GM18858 (cell line): Measurements from ENCODE around the gene MORF4L1.
A peak's percentile ranks its signal among the peaks of the same experiment; 100 is the strongest.
"Not testable (repeated sequence)": the region's sequence is repeated elsewhere in the genome, so short reads cannot be mapped to it uniquely, and the experiment has no call there.

Source experiments
- ATAC-seq: cut with Tn5 transposase; IDR thresholded peaks from one replicate; pipeline ENCODE4 v1.9.1; 2021; ENCODE audit not compliant: unreplicated experiment

Gene MORF4L1

DNA sequence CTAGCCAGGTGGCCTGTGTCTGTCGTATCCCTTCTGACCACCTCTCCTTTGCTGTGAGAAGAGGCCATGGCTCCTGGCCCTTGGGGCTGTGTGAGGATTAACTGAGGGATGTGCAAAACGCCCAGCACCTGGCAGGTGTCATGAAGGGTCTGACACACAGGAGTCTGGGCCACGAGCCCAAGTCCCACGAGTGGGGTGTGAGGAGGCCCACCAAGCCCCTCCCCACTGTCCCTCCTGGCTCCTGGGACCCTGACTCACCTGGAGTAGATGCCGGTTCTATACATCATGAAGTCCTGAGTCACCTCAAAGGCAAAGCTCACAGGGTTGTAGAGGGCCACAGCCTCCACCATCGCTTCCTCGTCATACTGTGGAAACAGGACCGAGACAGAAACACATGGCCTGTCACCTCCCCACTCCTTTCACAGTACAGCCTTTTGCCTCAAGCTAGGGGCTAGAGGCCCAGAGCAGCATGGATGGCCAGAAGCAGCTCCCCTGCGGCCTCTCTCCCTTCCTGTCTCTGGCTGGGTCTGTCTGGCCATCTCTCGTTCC lies 52.5 kb downstream of the MORF4L1 start:
- ATAC-seq = no peak

DNA sequence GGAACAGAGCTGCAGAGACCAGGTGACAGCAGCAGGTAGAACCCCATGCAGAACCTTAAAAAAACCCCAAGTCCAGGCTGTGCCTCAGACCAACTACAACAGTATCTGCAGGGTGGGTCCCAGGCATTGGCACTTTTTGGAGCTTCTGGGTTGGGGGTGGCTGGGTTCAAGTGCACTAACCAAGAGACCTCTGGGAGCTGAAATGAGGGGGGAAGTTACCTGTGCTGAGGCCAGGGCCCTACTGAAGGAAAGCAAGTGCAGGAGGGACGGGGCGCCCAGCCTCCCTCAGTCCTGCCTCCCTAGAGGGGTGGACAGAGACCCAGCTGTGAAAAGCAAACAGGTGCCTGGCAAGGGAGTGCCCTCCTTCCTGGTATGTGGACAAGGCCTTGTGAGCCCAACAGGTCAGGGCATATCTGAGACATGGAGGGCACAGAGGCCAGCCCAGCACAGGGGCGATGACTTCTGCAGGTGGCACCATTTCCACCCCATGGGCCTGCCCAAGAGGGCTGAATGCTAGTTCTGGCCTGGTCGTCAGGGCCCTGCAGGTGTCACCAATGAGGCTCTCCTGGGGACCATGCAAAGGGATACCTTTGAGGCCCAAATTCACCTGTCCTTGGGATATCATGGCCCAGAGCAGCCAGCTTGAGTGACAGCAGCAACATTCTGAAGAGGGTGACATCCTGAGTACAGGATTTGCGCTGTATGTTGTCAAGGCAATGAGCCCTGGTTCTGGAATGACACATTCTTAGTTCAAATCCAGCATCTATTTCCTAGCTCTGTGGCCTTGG lies 53.5 kb downstream of the MORF4L1 start:
- ATAC-seq = no peak

DNA sequence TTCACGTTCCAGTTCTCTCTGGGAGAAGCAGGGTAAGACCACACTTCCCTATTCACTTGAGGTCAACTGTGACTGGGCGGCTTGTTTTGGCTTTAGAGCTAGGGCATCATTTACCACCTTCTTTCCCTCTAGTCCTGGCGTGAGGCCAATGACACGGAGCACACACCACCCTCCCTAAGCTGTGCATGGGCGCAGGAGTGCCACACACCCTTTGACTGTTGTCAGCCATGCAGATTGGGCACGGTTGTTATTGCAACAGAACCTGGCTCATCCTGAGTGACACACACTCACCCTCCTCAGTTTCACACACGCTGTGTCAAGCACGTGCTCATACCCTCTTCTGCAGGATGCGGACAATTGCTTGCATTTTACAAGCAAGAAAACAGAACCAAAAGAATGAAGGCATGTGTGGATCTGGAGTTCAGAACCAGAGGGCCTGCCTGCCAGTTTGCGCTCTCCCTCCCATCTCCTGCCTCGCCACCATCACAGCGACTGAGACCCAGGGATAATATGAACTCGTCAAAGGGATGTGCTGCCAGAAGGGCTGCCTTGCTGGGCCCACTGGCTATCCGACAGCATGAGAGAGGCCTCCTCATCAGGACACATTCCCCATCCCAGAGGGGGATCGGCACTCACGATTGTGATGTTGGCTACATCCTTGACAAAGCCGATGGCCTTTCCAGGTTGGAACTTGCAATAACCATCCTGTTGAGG lies 54.5 kb downstream of the MORF4L1 start:
- ATAC-seq = no peak

DNA sequence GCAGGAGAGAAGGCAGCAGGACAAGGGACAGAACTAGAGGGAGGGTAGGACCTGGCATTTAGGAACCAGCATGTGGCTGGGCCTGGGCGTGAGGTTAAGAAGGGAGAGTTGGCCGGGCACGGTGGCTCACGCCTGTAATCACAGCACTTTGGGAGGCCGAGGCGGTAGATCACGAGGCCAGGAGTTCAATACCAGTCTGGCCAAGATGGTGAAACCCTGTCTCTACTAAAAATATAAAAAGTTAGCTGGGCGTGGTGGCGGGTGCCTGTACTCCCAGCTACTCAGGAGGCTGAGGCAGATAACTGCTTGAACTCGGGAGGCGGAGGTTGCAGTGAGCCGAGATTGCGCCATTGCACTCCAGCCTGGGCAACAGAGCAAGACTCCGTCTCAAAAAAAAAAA lies 55.5 kb downstream of the MORF4L1 start:
- ATAC-seq = not testable (repeated sequence)

DNA sequence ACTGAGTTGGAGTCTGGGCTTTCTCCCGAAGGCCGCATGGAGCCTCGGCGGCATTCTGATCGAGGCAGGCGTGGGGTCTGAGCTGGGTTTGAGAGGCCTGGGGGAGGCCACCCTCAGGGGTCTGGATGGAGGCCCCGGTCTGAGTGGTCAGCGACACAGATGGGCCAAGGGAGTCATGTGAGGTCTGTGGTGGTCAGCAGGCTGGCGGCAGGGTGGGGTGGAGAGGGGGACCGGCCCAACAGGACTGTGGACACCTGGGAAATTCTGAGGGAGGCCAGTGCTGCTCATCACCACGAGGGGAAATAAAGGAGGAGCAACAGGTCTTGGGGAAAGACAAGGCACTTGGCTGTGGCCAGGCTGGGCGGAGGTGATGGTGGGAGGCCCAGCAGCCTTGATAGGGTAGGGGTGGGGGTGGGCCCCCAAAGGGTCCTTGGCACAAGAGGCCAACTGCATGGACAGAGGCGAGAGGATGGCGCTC lies 56.0 kb downstream of the MORF4L1 start:
- no peak for ATAC-seq

DNA sequence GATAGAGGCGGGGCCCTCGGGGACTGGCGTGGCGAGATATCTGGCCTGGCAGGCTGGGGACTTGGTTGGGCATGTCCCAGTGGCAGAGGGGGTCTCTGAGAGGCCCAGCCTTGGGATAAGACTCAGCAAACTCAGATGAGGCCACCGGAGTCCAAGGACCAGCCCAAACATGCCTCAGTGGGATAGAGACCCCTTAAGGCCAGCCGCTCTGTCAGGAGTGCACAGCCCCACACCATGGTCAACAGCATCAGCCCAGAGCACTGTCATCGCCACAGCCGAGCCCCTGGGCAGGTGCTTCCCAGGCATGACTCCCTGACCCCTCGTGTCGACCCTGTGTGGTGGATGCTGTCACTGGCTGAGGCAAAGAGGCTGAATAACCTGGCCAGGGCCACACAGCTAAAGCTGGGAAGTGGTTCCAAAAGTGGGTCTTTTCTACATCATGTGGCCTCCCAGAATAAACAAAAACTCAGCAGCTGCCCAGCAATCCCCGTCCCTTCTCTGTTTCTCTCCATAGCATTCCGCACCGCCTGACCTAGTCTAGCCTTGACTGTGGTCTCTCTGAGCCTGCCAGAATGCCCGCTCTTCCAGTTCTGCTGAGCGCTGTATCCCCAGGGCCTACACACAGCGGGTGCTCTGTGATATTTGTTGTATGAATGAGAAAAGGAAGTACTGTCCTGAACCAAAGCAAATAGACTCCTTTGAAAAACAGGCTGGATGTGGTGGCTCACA lies 57.0 kb downstream of the MORF4L1 start:
- no peak for ATAC-seq

DNA sequence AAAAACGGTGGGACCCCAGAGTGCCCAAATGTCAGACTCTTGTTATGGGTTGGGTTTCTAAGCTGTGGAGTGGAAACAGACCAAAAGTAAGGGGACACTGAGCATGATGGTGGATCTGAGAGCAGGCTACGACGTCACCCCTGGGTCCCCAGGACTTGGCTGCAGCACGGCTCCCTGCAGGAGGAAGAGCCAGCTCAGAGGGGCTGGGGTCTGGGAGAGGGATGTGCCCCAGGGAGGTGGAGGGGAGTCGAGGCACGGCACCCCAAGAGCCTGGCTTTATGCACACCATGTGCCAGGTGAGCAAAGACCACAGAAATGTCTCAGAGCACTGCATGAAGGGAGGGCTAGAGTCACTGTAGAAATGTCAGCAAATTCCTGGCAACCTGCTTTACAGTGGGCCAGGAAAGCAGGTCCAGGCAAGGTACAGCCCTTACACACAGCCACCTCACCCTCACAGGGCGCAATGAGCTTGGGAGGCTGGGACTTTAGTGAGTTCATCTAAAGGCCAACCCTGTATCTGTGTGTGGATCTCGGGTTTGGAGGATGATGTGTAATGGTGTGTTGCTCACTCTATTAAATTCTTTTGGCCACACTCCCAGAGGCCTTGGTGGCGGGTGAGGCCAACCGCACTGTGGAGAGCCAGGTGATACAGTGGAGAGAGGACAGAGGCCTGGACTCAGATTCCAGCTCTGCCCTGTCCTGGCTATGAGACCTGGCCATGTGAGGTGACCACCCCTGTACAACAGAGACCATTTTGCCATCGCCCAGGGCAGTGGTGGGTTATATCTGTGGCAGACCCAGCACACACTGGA lies 58.1 kb downstream of the MORF4L1 start:
- no peak for ATAC-seq

DNA sequence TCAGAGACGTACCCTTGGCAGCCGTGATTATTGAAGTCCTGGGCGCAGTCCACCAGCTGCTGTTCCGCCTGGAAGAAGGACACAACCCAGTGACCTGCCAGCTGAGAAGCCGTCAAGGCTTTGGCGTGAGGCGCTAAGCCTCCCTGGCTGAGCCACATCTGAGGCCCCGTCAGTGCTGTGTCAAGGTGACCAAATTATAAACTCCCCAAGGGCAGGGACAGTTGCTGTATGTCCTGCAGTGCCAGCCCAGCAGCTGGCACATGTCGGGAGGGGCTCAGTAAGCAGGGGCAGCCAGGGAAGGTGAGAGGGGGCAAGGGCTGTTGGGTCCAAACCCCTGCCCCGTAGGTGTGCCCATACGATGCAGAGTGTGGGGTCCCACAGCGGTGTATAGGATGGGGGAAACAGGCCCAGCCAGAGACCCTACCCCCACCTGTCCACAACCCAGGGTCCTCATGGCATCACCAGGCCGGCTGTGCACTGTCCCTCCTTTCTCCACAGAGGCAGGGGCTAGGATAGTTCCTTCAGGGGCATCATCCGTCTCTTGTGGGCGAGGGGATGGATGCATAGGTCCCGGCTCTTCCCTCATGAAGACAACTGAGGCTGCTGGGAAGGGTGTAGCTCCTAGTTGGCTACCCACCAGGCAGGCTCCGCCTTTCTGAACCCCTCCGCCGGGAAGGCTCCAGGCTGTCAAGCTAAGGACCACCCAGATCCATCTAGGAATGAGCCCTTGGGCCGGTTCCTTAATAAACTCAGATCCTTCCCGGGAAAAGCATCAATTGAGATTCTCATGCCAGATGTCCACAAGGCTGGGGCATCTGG lies 59.0 kb downstream of the MORF4L1 start:
- ATAC-seq = no peak

DNA sequence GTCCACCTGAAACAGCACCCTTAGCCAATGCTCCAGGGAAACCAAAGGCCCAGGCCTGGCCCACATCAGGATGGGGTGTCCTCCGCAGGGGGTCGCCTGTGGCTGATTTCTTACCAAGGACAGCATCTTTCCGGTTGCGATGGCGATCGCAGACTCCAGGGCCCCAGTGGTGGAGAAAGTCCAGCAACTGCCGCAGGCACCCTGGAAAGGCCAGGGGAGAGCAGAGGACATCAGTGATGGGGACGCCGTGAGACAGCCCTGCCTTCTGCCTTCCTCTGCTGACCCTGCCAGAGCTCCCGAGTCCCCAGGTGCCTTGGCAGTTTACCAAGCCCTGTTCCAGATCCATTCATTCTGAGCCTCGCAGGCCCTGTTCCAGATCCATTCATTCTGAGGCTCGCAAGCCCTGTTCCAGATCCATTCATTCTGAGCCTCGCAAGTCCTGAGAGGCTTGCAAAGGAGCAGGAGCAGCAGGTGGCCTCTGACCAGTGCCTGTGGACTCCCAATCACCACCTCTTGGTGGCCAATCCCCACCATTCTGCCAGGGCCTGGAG lies 59.6 kb downstream of the MORF4L1 start:
- no peak for ATAC-seq

DNA sequence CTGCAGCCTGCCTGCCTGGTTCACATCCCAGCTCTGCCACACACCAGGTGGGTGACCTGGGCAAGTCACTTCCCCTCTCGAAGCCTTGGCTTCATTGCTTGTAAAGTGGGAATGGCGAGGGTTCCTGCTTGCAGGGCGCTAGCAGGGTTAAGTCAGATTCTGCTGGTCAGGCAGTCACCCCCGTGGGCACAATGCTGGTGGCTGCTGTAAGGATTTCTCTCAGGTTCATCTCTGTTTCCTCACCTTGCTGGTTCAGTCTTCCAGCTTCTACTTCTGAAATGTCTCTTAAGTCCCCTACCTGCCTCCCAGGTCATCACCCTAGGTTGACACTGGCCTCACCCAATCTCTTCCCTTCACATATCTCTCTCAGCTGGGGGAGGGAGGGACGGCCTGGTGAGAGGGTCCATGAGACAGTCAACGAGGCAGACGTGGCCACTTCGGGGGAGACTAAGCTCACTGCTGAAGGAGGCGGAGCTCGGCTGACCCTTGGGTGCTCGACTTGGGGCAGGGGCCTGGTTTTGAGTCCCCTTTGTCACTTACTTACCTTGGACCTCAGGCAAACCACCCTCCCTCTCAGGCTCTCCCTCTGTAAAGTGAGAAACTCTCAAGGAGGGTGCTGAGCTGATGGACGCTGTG lies 60.6 kb downstream of the MORF4L1 start:
- no peak for ATAC-seq

DNA sequence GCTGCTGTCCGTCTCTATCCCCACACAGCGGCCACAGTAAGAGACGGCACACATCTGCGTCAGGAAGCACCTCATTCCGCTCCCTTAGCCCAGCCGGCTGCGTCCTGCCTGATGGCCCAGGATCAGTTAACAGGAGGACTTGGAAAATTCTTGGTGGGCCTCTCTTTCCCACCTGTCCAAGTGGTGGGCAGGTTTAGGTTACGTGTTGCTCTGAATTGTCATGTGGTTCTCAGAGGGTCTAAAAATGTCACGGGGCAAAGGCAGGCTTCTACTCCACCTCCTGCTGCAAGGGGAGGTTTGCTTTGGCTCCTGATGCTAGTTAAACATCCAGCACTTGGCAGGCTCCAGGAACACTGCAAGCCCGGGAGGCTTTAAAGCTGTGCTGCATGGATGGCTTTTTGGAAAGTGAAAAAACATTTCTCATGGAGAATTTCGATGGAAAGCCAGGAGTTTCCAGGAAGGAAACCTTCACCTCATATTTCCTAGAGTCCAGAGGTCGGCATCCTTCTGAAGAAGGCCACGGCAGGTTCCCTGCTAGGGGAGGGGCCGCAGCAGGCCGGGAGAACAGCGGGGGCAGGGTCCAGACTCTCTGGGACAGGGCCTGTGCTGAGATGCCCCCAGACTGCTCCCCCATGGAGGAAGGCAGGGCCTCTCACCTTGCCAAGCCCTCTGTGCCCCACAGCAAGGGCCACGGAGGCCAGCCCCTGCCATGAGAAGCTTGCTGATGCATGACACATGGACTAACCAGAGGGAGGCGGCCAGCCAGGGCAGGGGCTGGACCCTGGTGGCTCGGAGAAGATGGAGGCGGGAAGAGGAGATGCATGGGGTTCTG lies 61.3 kb downstream of the MORF4L1 start:
- ATAC-seq = no peak

DNA sequence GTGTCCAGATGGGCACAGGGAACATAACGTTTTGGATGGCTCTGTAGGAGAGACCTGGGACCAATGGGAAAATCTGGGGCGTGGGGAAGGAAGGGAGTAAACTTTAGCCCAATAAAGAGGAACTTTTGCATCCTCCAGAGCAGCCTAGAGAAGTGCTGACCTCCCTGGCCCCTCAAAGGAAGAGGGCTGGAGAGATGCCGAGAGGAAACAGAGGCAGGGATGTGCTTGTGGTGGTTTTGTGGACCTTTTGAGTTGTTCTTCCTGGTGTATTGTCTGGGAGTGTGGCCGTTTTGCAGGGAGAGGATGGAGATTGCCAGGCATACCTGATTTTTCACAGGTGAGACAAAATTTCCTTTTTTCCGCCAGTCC lies 61.9 kb downstream of the MORF4L1 start:
- ATAC-seq = no peak

DNA sequence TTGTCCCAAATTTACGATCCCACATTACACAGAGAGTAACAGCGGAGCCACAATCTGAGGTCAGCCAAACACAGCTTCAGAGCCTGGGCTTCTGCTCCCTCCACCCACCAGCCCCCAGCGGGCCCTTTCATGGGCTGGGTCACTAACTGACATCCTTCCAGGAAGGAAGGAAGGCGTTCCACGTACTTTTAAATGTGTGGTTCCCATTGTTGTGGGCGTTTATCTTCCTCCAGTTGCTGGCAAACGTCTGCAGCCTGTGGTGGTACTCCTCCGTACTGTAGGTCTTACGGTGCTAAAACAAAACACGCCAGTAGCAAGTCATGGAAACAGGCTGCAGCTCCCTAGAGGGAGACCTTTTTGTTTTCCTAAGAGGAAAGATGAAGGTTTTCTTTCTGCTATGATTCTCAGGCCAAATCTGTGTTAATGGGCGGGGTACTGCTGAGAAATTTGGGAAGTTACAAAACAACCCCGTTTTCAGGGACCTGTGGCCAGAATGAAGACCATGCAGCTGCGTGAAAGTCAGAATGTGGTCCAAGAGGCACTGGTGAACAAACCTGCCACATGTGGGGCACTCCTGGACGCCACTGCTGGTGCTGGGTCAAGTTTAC lies 64.5 kb downstream of the MORF4L1 start:
- ATAC-seq = no peak

DNA sequence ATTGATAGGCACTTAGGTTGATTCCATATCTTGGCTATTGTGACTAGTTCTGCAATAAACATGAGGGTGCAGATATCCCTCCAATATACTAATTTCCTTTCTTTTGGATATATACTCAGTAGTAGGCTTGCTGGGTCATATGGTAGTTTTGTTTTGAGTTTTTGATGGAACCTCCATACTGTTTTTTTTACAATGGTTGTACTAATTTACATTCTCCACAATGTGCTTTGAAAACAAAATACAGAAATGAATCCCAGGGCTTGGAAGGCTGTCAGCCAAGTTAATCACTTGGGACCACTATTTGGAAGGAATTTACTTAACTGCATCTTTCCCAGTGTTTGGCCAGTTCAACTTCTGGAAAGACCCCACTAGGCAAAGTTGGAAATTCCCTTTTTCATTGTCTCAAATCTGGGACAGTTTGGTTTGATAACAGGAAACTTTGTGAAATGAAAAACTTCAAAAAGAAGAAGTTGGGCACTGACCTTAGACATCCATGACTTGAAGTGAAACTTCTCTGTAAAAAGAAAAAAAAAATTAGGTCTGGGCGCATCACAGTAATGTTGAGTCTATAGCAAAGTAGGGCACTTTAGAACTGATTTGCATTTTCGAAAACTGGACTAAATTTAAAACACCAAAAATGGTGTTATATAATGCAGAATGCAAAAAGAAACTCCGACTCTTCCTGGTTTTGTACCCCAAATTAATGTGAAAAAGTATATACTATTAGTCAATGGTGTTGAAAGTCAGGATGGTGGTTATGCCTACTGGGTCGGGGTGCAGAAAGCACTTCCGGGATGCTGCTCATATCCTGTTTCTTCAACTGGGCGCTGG lies 66.2 kb downstream of the MORF4L1 start:
- peak; percentile 59 for ATAC-seq

DNA sequence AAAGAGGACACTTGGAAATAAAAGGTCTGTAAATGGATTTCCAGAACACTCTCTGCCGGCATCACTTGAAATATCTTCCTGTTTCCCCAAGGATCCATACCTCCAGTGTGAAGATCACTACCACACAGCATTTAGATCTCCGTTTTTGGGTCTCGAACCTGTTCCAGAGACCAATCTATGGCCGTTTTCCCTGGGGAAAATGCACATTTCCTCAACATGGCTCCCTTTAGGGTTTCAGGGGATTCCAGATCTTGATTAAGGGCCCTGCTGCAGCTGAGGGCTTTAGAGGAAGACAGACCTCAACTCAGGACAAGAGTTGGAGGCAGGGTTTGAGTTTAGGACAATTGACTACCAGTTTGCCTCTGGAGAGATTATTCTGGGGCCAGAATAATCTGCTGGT lies 70.1 kb downstream of the MORF4L1 start:
- no peak for ATAC-seq

DNA sequence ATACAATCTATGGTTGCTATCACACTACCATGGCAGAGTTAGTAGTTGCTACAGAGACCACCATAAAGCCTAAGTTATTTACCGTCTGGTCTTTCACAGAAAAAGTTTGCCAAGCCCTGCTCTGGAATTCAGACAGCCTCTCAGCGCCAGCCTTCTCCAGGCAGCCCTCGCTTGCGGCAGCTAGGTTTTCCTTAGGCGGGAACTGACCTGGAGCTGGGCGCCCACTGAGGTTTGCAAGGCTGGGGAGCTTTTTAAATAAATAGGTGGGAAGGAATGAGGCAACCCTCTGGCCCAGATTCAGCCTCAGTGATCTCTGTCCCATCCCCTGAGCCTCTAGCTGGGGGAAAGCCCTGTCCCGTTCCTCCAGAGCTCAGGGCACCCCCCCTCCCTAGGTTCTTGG lies 71.0 kb downstream of the MORF4L1 start:
- no peak for ATAC-seq

DNA sequence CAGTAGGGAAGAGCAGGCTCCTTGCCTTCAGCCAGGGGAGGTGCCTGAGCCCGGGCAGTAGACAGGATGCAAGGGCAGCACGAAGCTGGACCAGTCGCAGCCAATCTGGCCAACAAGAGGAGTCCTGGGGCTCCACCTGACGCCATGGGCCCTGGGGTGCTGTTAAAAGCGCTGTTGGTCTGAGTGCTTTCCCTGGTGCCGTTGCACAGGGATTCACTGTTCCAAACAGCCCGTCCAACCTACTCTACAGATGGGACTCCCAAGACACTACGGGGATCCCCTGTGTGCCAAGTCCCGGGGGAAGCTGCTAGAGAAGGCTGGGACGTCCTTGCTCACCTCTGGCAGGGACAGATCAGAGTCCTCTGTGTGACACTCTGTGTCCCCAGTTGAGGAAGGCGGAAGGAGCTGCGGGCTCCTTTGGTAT lies 71.5 kb downstream of the MORF4L1 start:
- no peak for ATAC-seq
